MG63 (cell line): ENCODE results near the gene NMT2. TPM values are rescaled to one million over a fixed set of nuclear protein-coding genes. Genes with fewer than 3 reads are reported as not detected.

ENCODE experiments used
- DNase-seq: peaks from one replicate; pipeline ENCODE4 v3.0.0-alpha.2; 2020
- H3K27me3 ChIP-seq: fragments of 250-450 bp; sonication (Bioruptor Pico); 2 replicates; pipeline ENCODE4 v1.5.1; 2020; ENCODE audit warnings: mild to moderate bottlenecking, moderate library complexity
- H3K36me3 ChIP-seq: fragments of 250-450 bp; sonication (Bioruptor Pico); 2 replicates; pipeline ENCODE4 v1.5.1; 2020; ENCODE audit warnings: mild to moderate bottlenecking, moderate library complexity
- H3K4me3 ChIP-seq: fragments of 250-450 bp; sonication (Bioruptor Pico); 2 replicates; pipeline ENCODE4 v1.5.1; 2020; ENCODE audit warnings: mild to moderate bottlenecking, moderate library complexity
- H3K9me3 ChIP-seq: fragments of 250-450 bp; sonication (Bioruptor Pico); 2 replicates; pipeline ENCODE4 v1.5.1; 2020; ENCODE audit warnings: mild to moderate bottlenecking, moderate library complexity
- total RNA-seq: library from RNA; depleted of rRNA; stranded (reverse); fragments of >200 nt; shearing (Covaris generic); gene quantifications from 2 replicates; pipeline ENCODE4 v1.2.3, GENCODE V29; 2014; ENCODE audit warnings: low replicate concordance

The NMT2 gene
- total RNA-seq, 1 experiment from 2014 or later = 115 TPM

- DNase-seq = no peak
These were observed 44.3 kb downstream of the NMT2 start for GRCh38 chr10:15124190-15124589.

DNA sequence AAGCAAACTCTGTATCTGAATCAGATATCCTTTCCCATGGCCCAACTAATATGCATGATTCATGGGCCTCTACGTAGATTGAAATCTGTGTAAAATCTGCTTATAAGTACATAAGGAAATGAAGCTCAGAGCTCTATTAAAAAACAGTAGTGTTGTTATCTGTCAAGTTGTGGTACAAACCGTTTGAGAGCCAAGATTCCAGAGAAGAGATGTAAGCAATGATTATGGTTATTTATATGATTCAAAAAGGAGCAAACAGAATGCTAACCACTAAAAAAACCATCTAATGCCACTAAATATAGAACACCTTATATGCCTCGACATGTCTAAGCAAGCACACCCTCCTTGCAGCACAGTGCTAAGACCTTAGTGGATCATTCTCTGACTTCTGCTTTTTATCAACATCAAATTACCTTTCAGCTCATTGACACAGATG is 44.7 kb downstream of the NMT2 start:
- H3K27me3 ChIP-seq = no peaks in the 10 kb centered on the region
- H3K4me3 ChIP-seq = no peak overlapping the region
- no peaks in the 10 kb centered on the region for H3K9me3 ChIP-seq
- DNase-seq = no peak
- H3K36me3 ChIP-seq = peaks cover 85% of the 10 kb centered on the region

More at GRCh38 chr10:15124190-15124589, 44.3 kb downstream of the NMT2 start:
- Histone ChIP-seq H3K9me3 (no peaks in the 10 kb centered on the region), H3K27me3 (no peaks in the 10 kb centered on the region), H3K36me3 (peaks cover 85% of the 10 kb centered on the region), H3K4me3 (no peak overlapping the region)

DNA sequence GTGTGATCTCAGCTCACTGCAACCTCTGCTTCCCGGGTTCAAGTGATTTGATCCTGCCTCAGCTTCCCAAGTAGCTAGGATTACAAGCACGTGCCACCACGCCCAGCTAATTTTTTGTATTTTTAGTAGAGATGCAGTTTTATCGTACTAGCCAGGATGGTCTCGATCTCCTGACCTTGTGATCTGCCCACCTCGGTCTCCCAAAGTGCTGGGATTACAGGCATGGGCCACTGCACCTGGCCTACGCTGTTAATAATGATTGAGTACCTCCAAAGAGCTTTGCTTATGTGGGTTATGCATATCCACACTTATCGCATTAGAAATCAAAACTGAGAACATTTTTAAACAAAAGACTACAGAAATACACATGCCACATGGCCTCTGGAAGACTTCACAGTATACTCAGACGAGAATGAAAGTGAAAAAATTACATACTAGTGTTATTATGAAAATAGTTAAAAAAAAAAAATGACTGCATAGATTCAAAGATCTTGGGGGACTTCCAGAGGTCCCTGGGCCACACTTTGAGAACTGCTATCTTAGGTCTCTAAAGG is 45.9 kb downstream of the NMT2 start:
- no peak for DNase-seq
- Histone ChIP-seq H3K9me3 (no peaks in the 10 kb centered on the region), H3K36me3 (peaks cover 85% of the 10 kb centered on the region), H3K4me3 (no peak overlapping the region), H3K27me3 (no peaks in the 10 kb centered on the region)

- peaks cover 87% of the 10 kb centered on the region for H3K36me3 ChIP-seq
- DNase-seq = no peak
- no peak overlapping the region for H3K4me3 ChIP-seq
- H3K9me3 ChIP-seq = peaks cover 1% of the 10 kb centered on the region; the same call in 1 of the 2 replicates
- no peaks in the 10 kb centered on the region for H3K27me3 ChIP-seq
These were observed 46.8 kb downstream of the NMT2 start for GRCh38 chr10:15121707-15122106.

DNA sequence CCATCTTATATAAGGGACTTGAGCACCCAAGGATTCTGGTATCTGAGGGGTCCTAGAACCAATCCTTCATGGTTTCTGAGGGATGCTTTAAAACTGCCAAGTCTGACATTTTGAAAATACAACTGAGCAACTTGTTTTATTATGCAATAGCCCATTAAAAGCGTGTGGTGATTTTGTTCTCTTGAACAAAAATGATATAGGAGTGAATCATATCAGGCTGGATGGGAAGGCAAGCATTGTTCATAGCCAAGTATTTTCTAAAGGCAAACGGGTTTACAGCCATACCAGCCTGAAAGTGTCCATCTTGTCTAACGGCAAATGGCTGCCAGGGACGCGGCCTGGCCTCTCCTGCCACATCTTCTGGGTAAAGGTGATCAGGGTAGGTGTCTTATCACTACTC is 48.0 kb downstream of the NMT2 start:
- peaks cover 87% of the 10 kb centered on the region for H3K36me3 ChIP-seq
- no peak for DNase-seq
- no peaks in the 10 kb centered on the region for H3K27me3 ChIP-seq
- no peak overlapping the region for H3K4me3 ChIP-seq
- H3K9me3 ChIP-seq = peaks cover 3% of the 10 kb centered on the region

GRCh38 chr10:15118615-15119014 is 49.9 kb downstream of the NMT2 start:
- no peaks in the 10 kb centered on the region for H3K27me3 ChIP-seq
- H3K9me3 ChIP-seq = peaks cover 3% of the 10 kb centered on the region
- H3K4me3 ChIP-seq = no peak overlapping the region
- peaks cover 90% of the 10 kb centered on the region for H3K36me3 ChIP-seq
- DNase-seq = no peak

DNA sequence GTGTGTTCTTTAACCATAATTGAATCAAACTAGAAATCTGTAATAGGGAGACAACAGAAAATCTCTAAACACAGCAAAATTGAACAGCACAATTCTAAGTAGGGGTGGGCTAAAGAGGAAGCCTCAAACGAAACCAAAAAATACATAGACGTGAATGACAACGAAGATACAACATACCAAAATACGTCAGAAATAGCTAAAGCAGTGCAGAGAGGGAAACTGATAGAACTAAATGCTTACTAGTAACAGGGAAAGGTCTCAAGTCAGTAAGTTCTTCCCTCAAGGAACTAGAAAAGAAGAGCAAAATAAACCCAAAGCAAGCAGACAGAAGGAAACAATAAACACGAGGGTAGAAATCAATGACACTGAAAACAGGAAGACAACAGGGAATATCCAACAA is 52.3 kb downstream of the NMT2 start:
- H3K27me3 ChIP-seq = no peaks in the 10 kb centered on the region
- no peak overlapping the region for H3K4me3 ChIP-seq
- H3K36me3 ChIP-seq = peaks cover 84% of the 10 kb centered on the region
- no peak for DNase-seq
- H3K9me3 ChIP-seq = peaks cover 3% of the 10 kb centered on the region

- H3K4me3 ChIP-seq = no peak overlapping the region
- peaks cover 89% of the 10 kb centered on the region for H3K36me3 ChIP-seq
- no peaks in the 10 kb centered on the region for H3K27me3 ChIP-seq
- peaks cover 3% of the 10 kb centered on the region for H3K9me3 ChIP-seq
- no peak for DNase-seq
These were observed 54.7 kb downstream of the NMT2 start for GRCh38 chr10:15113766-15114165.

GRCh38 chr10:15112657-15113056 is 55.8 kb downstream of the NMT2 start:
- no peaks in the 10 kb centered on the region for H3K27me3 ChIP-seq
- no peak for DNase-seq
- H3K4me3 ChIP-seq = no peak overlapping the region
- H3K36me3 ChIP-seq = peaks cover 89% of the 10 kb centered on the region
- peaks cover 3% of the 10 kb centered on the region for H3K9me3 ChIP-seq

DNA sequence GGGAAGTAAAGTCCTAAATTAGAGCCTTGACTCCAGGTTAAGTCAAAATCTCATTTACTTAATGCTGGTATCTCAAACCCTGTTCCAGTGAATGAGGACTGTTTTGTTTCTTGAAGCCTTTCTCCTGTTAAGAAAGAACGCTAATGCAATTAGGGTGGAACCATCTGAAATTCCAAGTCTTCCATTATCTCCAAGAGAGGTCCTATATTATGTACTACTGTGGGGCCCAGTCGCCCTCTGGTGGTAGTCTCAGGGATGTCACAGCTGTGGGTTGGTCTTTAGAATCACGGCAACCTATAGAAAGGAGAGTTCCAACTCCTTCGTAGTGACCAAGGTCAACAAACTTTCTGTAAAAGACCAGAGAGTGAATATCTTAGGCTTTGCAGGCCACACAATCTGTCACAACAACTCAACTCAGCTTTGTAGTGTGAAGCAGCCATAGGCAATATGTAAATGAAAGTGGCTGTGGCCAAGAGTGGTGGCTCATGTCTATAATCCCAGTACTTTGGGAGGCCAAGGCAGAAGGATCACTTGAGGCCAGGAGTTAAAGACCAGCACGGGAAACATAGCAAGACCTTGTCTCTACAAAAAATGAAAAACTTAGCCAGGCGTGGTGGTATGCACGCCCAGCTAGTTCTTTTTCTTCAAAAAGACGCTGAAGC is 62.0 kb downstream of the NMT2 start:
- DNase-seq = peak; percentile 55
- no peaks in the 10 kb centered on the region for H3K27me3 ChIP-seq
- H3K36me3 ChIP-seq = peaks cover 93% of the 10 kb centered on the region

GRCh38 chr10:15103513-15103912 is 65.0 kb downstream of the NMT2 start:
- no peaks in the 10 kb centered on the region for H3K27me3 ChIP-seq
- H3K4me3 ChIP-seq = no peak overlapping the region
- DNase-seq = no peak
- H3K9me3 ChIP-seq = no peaks in the 10 kb centered on the region
- H3K36me3 ChIP-seq = peaks cover 89% of the 10 kb centered on the region

More for the DNA sequence above, 62.0 kb downstream of the NMT2 start:
- no peaks in the 10 kb centered on the region for H3K9me3 ChIP-seq
- no peak overlapping the region for H3K4me3 ChIP-seq

DNA sequence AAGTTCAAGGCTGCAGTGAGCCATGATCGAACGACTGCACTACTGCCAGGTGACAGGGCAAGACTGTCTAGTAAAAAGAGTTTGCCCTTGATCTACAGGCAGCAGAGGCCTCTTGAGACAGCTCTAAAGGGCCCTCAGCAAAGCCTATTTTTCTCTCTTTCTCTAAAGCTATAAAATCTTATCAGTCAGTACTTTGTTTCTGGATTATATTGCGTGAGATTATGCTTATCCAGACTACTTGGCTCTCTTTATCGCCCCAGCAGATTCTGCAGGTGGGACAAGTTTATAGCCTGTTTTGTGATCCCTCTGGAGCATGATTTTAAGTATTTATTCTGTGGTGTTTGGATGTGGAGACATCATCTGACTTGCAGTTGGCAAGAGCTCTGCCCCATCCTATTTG is 68.6 kb downstream of the NMT2 start:
- H3K9me3 ChIP-seq = no peaks in the 10 kb centered on the region
- H3K36me3 ChIP-seq = peaks cover 58% of the 10 kb centered on the region
- H3K27me3 ChIP-seq = no peaks in the 10 kb centered on the region; the same call in 1 of the 2 replicates

DNA sequence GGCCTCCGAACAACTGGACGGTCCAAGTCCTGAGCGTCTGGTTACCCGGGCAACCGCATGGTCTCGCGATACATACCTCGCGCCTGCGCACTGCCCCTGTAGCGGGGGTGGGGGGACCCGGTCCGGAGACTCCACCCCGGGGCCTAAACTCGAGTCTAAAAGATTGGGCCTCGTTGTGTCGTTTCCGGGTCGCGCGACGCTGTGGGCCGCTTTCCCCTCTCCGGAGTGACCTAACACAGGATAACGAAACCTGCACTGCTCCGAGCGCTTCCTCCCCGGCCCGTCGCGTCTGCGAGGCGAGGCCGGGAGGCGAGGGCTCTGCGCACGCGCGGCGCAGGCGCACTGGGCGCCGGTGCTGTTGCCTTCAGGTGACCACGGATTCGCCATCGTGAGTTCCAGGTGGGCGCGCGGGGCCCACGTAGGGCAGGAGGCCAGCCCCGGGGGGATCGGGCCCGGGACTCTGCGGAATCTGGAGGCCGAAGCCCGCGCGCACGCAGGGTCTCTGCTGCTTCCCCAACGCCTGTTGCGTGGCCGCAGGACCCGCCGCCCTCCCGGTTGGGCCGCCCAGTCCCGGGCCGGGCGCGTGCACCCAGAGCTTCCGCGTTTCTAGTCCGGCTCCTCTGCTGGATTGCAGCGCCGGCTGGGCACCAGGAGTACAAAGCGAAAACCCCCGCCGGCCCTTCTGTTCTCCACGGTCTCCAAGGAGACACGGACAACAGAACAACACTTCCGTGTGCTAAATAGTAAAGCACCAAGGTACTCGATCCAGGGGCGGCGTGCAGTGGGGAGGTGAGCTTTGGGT is 71.3 kb downstream of the NMT2 start, which contains the start of gene RPP38:
RPP38 (plus strand) TSS at position 345 of the 802 bp plus-strand sequence. CDS start 5,960 bp downstream, outside the sequence.
- DNase-seq = peak; percentile 95
- Histone ChIP-seq H3K9me3 (no peaks in the 10 kb centered on the region), H3K4me3 (peak within 1 kb of the TSS; percentile 91), H3K27me3 (no peaks in the 10 kb centered on the region; the same call in 1 of the 2 replicates), H3K36me3 (peaks cover 33% of the 10 kb centered on the region)

More for the DNA sequence above, 68.6 kb downstream of the NMT2 start:
- no peak for DNase-seq
- no peak overlapping the region for H3K4me3 ChIP-seq

DNA sequence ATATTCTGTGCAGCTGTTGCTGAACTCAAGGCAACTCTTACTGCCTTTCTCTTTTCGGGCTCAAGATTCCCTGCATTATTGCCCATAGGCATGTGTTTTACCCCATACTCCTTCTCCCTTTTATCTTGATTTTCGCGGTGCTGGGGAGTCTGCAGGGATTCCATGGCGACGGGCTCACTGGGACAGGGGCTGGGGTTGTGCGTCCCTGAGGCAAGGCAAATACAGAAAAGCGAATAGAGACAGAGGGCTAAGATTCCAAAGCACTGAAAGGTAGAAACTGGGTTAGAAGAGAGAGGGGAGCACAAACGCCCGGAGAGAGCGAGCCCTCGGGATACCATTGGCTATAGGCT is 71.9 kb downstream of the NMT2 start:
- Histone ChIP-seq H3K4me3 (peak overlapping the region; percentile 91), H3K27me3 (no peaks in the 10 kb centered on the region; the same call in 1 of the 2 replicates), H3K36me3 (peaks cover 30% of the 10 kb centered on the region), H3K9me3 (no peaks in the 10 kb centered on the region)
- DNase-seq = no peak

DNA sequence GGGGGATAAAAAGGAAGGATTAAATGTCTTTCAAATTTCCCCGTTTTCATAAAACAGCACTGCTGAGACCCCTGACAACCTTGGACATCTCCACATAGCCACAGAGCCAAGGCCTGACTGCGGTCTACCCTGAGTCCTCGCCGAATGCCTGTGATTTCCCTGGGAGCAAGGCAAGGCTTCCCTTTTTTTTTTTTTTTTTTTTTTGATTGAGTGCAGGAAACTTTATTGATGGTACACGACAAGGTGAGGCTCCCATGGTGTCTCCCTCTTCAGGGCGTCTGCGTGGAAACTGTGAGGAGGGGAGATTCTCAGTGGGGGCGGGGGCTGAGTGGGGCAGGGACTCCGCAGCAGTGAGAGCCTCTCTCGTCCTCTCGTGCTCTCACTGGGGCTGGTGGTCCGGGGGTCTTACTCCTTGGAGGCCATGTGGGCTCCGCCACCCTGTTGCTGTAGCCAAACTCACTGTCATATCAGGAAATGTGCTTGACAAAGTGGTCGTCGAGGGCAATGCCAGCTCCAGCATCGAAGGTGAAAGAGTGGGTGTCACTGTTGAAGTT is 75.6 kb downstream of the NMT2 start:
- Histone ChIP-seq H3K4me3 (no peak overlapping the region), H3K9me3 (no peaks in the 10 kb centered on the region), H3K36me3 (peaks cover 6% of the 10 kb centered on the region), H3K27me3 (no peaks in the 10 kb centered on the region; the same call in 1 of the 2 replicates)
- no peak for DNase-seq

DNA sequence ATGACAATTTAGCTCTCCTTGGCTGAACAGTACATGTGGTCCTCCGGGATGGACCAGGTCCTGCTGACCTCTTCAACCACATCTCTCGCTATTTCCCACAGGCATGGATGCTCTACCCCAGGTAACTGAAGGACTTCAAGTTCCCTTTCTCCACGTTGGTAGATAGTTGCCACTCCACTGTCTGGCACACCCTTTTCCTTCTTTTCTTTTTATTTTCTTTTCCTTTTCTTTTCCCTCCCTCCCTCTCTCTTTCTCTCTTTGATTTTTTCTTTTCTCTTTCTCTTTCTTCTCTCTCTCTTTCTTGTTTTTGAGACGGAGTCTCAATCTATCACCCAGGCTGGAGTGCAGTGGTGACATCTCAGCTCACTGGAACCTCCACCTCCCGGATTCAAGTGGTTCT is 77.1 kb downstream of the NMT2 start:
- Histone ChIP-seq H3K9me3 (no peaks in the 10 kb centered on the region), H3K4me3 (no peak overlapping the region), H3K36me3 (no peaks in the 10 kb centered on the region), H3K27me3 (no peaks in the 10 kb centered on the region; the same call in 1 of the 2 replicates)
- DNase-seq = no peak
